GM12892 (cell line): ENCODE measurements around the gene TPSD1.
A peak's percentile ranks its signal among the peaks of the same experiment; 100 is the strongest.

Source experiments
- POLR2A ChIP-seq: IDR thresholded peaks from 2 replicates; pipeline ENCODE4 v1.6.1; 2011; ENCODE audit warnings: low read depth, low read length, control low read depth
- POLR2AphosphoS5 ChIP-seq: IDR thresholded peaks from 2 replicates; pipeline ENCODE4 v1.6.1; 2011; ENCODE audit warnings: low read depth, low read length, control low read depth
- TAF1 ChIP-seq: IDR thresholded peaks from 2 replicates; pipeline ENCODE4 v1.6.1; 2011; ENCODE audit warnings: low read depth, mild to moderate bottlenecking, control low read depth, low read length, borderline replicate concordance

GRCh38 chr16:1308036-1308976 lies 52.4 kb downstream of the TPSD1 start:
- TF ChIP-seq POLR2A: peak; percentile 38; the same call in 1 of the 2 replicates
- no peak for TF ChIP-seq TAF1
- peak; percentile 63 for TF ChIP-seq POLR2AphosphoS5
